ES-I3 (cell line): ENCODE measurements around the gene TBC1D24.

Source experiments
- H3K36me3 ChIP-seq: 2 replicates; pipeline ENCODE4 v1.6.1; 2013; ENCODE audit warnings: mild to moderate bottlenecking, low read length, control low read depth, moderate library complexity; ENCODE audit not compliant: insufficient read depth
- H3K4me1 ChIP-seq: 2 replicates; pipeline ENCODE4 v1.6.1; 2013; ENCODE audit warnings: mild to moderate bottlenecking, control low read depth, low read length; ENCODE audit not compliant: insufficient read depth
- H3K9ac ChIP-seq: 2 replicates; pipeline ENCODE4 v1.6.1; 2013; ENCODE audit warnings: low read depth, mild to moderate bottlenecking, low read length, moderate library complexity
- H3K9me3 ChIP-seq: 2 replicates; pipeline ENCODE4 v1.6.1; 2013; ENCODE audit warnings: mild to moderate bottlenecking, low read length, moderate library complexity; ENCODE audit not compliant: control insufficient read depth, insufficient read depth

TBC1D24 gene

GRCh38 chr16:2489581-2489980, 14.7 kb downstream of the TBC1D24 start:
- Histone ChIP-seq H3K9ac (no peak overlapping the region), H3K9me3 (no peaks in the 10 kb centered on the region), H3K36me3 (no peaks in the 10 kb centered on the region), H3K4me1 (no peaks in the 10 kb centered on the region; the same call in 1 of the 2 replicates)

- no peaks in the 10 kb centered on the region for H3K36me3 ChIP-seq
- no peaks in the 10 kb centered on the region for H3K9me3 ChIP-seq
- no peak overlapping the region for H3K9ac ChIP-seq
- H3K4me1 ChIP-seq = no peaks in the 10 kb centered on the region; the same call in 1 of the 2 replicates
Observed at GRCh38 chr16:2490190-2491105, 15.5 kb downstream of the TBC1D24 start.

GRCh38 chr16:2492292-2492691, 17.4 kb downstream of the TBC1D24 start:
- H3K9ac ChIP-seq = no peak overlapping the region

GRCh38 chr16:2493605-2494004, 18.7 kb downstream of the TBC1D24 start:
- H3K9ac ChIP-seq = no peak overlapping the region
- H3K36me3 ChIP-seq = no peaks in the 10 kb centered on the region
- no peaks in the 10 kb centered on the region for H3K4me1 ChIP-seq
- no peaks in the 10 kb centered on the region for H3K9me3 ChIP-seq

More at GRCh38 chr16:2492292-2492691, 17.4 kb downstream of the TBC1D24 start:
- Histone ChIP-seq H3K9me3 (no peaks in the 10 kb centered on the region), H3K4me1 (no peaks in the 10 kb centered on the region; the same call in 1 of the 2 replicates), H3K36me3 (no peaks in the 10 kb centered on the region)

- no peaks in the 10 kb centered on the region for H3K36me3 ChIP-seq
- H3K9me3 ChIP-seq = no peaks in the 10 kb centered on the region
- no peaks in the 10 kb centered on the region for H3K4me1 ChIP-seq
- H3K9ac ChIP-seq = no peak overlapping the region
Observed at GRCh38 chr16:2494616-2495015, 19.7 kb downstream of the TBC1D24 start.

- H3K9me3 ChIP-seq = no peaks in the 10 kb centered on the region
- H3K36me3 ChIP-seq = no peaks in the 10 kb centered on the region
- no peak overlapping the region for H3K9ac ChIP-seq
- no peaks in the 10 kb centered on the region for H3K4me1 ChIP-seq
Observed at GRCh38 chr16:2495041-2495440, 20.1 kb downstream of the TBC1D24 start.

- H3K9ac ChIP-seq = no peak overlapping the region
- H3K4me1 ChIP-seq = no peaks in the 10 kb centered on the region
- no peaks in the 10 kb centered on the region for H3K9me3 ChIP-seq
- no peaks in the 10 kb centered on the region for H3K36me3 ChIP-seq
Observed at GRCh38 chr16:2496223-2497115, 21.5 kb downstream of the TBC1D24 start.

GRCh38 chr16:2497116-2497630, 22.2 kb downstream of the TBC1D24 start:
- Histone ChIP-seq H3K9ac (no peak overlapping the region), H3K36me3 (no peaks in the 10 kb centered on the region), H3K9me3 (no peaks in the 10 kb centered on the region), H3K4me1 (peaks cover 6% of the 10 kb centered on the region; the same call in 1 of the 2 replicates)

GRCh38 chr16:2497695-2498484, 23.0 kb downstream of the TBC1D24 start:
- Histone ChIP-seq H3K9ac (no peak overlapping the region), H3K4me1 (peaks cover 9% of the 10 kb centered on the region; the same call in 1 of the 2 replicates), H3K9me3 (no peaks in the 10 kb centered on the region), H3K36me3 (no peaks in the 10 kb centered on the region)

- no peak overlapping the region for H3K9ac ChIP-seq
- H3K4me1 ChIP-seq = peaks cover 9% of the 10 kb centered on the region; the same call in 1 of the 2 replicates
- H3K36me3 ChIP-seq = no peaks in the 10 kb centered on the region
- H3K9me3 ChIP-seq = no peaks in the 10 kb centered on the region
Observed at GRCh38 chr16:2498531-2499253, 23.8 kb downstream of the TBC1D24 start.

- H3K9ac ChIP-seq = no peak overlapping the region
- no peaks in the 10 kb centered on the region for H3K9me3 ChIP-seq
- peaks cover 9% of the 10 kb centered on the region; the same call in 1 of the 2 replicates for H3K4me1 ChIP-seq
- no peaks in the 10 kb centered on the region for H3K36me3 ChIP-seq
Observed at GRCh38 chr16:2499454-2499853, 24.5 kb downstream of the TBC1D24 start.

GRCh38 chr16:2499890-2500429, 25.0 kb downstream of the TBC1D24 start:
- H3K36me3 ChIP-seq = no peaks in the 10 kb centered on the region
- no peak overlapping the region for H3K9ac ChIP-seq
- H3K9me3 ChIP-seq = no peaks in the 10 kb centered on the region
- H3K4me1 ChIP-seq = peaks cover 9% of the 10 kb centered on the region; the same call in 1 of the 2 replicates

GRCh38 chr16:2500430-2500917, 25.5 kb downstream of the TBC1D24 start:
- H3K9ac ChIP-seq = no peak overlapping the region
- no peaks in the 10 kb centered on the region for H3K36me3 ChIP-seq
- no peaks in the 10 kb centered on the region for H3K9me3 ChIP-seq
- H3K4me1 ChIP-seq = peaks cover 9% of the 10 kb centered on the region; the same call in 1 of the 2 replicates
